HG02943 (cell line): ENCODE measurements around the gene MPP3.

Source experiments
- ATAC-seq: cut with Tn5 transposase; IDR thresholded peaks from one replicate; pipeline ENCODE4 v1.9.1; 2021; ENCODE audit warnings: mild to moderate bottlenecking, low read depth, moderate library complexity; ENCODE audit not compliant: unreplicated experiment

The MPP3 gene

DNA sequence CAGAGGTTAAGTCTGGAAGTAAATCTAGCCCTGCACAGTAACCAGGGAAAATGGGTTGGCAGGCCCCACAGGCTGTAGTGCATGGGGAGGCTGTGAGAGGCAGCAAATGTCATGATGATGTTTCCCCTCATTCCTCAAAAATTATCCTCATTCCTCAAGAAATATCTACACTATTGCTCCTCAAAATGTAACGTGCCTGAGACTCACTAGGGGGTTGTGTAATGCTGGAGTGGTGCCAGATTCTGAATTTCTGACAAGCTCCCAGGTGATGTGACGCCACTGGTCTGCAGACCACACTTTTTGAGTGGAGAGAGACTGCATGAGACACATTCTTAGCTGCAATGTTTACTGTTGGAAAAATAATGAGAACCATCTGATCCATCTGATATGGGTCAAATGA lies 1.2 kb upstream of the MPP3 start:
- ATAC-seq = no peak

GRCh38 chr17:43832168-43832975 lies 574 bp downstream of the MPP3 start:
- ATAC-seq = no peak

DNA sequence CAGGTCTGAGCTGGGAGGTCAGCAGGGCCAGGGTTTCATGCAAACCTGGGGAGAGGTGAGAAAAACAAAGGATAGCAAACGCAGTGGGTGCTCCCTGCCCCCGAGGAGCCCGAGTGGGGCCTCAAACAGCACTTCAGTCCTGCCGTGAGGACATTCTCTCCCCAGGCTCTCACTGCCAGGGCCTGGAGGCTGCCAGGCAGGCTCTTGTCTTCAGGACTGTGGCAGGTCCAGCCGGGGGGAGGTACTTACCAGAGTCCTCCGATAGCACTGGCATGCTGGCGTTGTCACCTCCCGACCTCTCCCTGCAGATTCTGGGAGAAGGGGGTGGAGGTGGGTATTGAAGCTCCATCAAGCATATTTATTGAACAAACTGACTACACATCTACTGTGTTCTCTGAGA lies 1.3 kb downstream of the MPP3 start:
- ATAC-seq = no peak

- ATAC-seq = no peak
Measured at GRCh38 chr17:43830510-43831140, 2.3 kb downstream of the MPP3 start.

DNA sequence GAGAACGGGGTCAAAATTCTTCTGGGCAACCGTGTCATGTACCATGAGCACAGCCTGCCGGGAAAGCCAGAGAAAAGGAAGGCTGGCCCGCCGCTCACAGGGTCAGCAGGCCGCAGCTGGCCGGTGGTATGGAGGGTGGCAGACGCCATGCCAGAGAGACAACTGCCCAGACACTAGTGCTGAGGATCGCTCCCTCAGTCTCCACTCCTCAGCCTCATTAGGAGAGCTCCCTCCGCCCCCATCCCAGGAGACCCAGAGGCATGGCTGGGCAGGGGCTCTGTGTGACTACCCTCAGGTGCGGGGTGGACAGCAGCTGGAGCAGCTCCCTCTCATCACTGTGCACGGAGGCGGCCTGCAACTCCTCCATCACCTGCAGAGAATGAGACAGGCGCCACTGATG lies 3.2 kb downstream of the MPP3 start:
- no peak for ATAC-seq

DNA sequence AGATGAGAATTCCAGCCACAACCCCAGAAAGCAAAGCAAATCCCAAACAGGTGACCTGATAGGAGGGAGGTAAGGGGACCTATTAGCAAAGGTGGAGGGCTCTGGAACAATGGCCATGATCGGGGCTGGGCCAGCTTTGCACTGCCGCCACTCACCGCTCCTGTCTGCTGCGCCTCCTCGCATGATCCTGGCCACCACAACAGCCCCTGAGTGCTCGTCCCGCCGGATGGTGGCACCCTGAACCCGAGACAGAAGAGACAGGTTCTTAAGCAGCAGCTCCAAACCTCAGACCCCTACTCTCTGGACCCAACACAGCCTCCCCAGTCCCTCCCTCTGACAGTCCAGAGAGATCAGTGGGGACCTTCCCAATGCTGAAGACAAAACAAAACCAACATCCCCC lies 5.3 kb downstream of the MPP3 start:
- no peak for ATAC-seq

DNA sequence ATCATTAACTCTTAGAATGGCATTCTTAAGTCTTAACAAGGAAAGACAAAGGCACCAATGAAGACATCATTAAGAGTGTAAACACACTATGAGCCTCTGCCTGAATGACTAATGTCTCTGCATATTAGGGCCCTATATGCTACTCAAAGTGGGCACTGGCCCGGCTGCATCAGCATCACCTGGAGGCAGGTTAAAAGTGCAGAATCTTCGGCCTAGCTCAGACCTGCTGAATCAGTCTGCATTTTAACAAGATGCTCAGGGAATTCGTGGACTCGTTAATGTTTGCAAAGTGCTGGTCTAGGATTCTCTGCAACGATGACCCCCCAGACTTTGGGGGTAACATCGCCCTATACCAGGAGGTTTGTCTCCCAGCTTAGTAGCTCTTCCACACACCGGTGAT lies 6.7 kb downstream of the MPP3 start:
- no peak for ATAC-seq

- no peak for ATAC-seq
Measured at GRCh38 chr17:43825567-43825966, 7.4 kb downstream of the MPP3 start.

DNA sequence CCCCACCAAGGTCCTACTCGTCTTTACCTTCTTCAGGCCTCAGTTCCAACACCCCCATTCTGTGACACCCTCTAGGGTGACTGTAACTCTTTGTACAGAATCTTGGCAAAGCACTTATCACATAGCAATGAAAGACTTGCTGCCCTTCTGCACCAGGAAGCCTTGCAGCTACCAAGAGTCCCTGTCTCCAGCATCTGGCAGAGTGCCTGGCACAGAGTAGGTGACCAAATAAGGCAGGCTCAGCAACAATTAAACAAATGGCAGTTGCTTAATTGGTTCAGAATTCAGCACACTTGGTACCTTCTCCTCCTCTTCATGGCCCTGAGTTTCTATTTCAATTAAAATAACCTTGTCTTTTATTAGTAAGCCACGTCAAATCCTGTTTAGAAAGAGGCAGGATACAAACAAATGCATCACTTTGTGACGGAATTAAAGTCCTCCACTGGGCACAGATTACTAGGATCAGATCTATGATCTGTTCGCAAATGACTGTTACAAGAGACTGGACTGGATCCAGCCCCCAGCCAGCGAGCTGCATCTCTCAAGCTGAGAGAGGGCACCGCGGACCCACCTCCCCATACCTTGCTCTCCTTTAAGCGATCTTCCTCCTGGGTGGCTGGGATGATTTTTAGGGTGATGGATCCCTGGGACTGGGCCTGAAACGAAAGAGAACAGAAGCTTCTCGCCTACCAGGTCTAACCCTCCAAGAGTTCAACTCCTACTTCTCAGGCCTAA lies 9.4 kb downstream of the MPP3 start:
- ATAC-seq = no peak

DNA sequence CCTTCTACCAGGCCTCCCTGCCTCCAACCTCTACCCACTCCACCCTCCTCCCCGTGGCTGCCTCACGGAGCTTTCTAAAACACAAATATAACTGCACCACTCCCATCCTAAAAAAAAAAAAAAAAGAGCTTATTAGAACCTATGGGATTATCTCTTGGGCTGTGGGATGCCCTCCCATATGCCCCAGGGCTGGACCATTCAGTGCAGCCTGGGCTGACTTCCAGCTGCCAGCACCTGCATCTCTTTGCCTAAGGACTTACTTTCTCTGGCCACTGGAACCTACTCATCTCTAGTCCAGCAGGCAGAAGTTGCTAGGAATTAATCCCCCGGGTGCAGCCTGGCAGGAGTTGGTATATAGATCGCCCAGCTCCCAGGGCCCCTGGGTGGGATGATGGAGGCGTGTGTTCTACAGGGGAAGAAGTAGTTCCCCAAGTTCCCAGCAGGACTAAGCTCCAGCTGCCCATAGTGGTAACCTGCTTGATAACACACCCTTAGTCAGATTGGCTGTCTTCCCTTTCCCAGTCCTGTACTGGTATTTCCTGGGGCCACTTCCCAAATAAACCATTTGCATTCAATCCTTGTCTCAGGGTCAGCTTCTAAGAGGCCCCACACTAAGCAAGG lies 10.3 kb downstream of the MPP3 start:
- no peak for ATAC-seq

- no peak for ATAC-seq
Measured at GRCh38 chr17:43820759-43821158, 12.2 kb downstream of the MPP3 start.

DNA sequence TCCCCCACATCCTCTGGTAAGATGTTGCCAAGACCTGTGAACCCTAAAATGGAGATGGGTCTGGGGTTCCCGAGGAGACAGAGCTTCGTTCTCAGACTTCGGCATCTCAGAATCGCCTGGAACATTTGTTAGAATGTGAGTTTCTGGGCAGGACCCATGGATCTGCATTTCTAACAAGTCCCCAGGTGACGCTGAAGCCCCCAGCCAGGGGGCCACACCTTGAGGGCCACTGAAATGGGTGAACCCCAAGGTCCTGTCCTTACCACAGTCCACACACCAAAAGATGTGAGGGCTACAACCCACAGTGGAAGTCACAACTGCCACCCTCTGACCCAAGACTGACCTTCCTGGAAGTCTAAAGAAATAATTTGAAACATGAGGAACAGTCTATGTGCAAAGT lies 14.0 kb downstream of the MPP3 start:
- no peak for ATAC-seq

- ATAC-seq = no peak
Measured at GRCh38 chr17:43817826-43818225, 15.1 kb downstream of the MPP3 start.

DNA sequence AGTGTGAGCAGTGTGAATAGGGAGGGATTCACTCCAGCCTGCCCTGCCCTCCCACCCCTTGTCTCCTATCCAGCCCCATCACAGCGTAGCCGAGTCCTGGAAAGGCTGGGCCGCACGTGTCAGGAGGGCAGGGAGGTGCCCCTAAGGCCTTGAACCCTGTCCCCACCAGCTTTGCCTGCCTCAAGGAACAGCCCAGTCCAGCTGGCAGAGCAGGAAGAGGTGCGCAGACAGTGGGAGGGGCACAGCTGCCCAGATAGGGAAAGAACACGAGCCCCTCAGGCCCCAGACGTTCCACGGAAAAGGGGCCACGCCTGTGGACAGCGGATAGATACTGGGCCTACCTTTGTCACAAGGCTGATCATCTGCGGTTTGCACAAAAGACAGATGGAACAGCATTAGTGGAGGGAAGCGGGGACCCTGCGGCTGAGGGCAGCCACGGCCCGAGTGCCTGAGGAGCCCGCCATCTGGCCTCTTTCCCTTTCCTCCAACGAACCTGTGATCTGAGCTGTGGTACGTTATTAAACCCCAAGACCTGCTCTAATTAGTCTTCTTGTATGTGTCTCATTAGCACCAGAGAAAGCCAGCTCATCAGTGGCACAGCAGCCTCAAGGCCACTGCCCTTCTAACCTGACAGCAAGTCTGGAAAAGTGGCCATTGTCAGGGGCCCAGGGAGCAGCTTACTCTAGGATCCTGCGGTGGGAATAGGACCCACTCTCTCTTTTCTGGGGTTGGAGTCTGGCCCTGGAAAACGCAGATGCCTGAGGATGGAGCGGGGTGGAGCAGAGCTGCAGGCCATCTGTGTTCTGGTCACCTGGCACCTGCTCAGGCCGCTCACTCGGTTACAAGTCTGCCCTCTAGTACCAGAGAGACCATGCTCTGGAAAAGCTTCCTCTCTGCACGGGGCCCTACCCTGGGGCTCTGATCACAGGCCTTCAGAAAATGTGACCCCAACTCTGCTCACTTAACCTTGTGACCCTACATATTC lies 16.3 kb downstream of the MPP3 start:
- ATAC-seq = no peak

DNA sequence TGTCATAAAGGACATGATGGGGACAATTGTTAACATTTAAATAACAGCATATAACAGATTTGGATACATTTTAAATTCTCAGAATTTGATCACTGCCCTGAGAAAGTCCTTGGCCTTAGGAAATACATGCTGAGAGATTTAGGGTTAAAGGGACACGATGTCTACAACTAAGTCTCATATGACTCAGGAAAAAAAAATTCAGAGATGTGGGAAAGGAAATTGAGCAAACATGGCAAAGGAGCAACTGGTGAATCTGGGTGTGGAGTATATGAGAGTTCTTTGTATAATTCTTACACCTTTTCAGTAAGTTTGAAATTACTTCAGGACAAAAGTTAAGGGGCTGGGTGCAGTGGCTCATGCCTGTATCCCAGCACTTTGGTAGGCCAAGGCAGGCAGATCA lies 18.2 kb downstream of the MPP3 start:
- ATAC-seq = no peak

GRCh38 chr17:43814026-43814425 lies 18.9 kb downstream of the MPP3 start:
- ATAC-seq = no peak

- ATAC-seq = no peak
Measured at GRCh38 chr17:43813386-43813785, 19.6 kb downstream of the MPP3 start.

DNA sequence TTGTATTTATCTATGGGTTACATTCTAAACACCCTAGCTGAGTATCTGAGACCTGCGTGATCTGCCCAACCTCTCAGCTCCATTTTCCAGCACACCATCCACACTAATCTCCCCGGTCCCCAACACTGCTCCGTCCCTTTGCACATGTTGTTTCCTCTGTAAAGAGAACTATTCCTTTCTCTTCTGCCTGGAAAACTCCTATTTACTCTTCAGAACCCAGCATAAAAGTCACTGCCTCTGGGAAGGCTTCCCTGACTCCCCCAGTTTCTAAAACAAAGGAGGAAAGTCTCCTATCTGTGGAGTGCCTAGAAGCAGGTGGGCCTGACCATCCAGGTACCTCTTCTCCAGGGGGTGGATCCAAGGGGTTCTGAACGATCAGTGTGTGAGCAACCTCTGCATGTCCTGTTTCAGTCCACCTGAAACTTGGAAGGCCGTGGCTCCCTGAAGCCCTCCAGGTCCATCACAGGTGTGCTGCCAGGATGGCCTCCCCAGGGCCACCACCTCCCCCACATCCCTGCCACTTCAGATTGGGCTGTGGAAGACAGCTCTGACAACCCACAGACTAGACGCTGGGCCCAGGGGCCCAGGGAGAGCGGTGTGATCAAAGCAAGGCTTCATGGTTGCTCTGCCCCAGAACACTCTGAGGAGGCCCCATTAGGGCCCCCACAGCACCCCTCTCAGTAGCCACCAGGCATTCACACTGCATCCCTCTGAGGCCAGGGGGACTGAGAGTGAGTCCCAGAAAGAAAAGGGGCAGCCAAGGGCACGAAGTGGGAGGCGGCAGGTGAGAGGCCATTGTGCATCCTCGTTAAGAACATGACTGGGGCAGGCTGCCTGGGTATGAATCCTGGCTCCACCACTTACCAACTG lies 20.3 kb downstream of the MPP3 start:
- no peak for ATAC-seq

GRCh38 chr17:43810823-43811222 lies 22.1 kb downstream of the MPP3 start:
- ATAC-seq = no peak
